HUDEP-2 (cell line): ENCODE results near the gene MRPL23.

Source experiments
- DNase-seq, 76 experiments: peaks; one replicate each; lab custom pipeline; 2025; ENCODE audit not compliant: unreplicated experiment in 76 of 76; lab: John Stamatoyannopoulos, UW

The MRPL23 gene

DNA sequence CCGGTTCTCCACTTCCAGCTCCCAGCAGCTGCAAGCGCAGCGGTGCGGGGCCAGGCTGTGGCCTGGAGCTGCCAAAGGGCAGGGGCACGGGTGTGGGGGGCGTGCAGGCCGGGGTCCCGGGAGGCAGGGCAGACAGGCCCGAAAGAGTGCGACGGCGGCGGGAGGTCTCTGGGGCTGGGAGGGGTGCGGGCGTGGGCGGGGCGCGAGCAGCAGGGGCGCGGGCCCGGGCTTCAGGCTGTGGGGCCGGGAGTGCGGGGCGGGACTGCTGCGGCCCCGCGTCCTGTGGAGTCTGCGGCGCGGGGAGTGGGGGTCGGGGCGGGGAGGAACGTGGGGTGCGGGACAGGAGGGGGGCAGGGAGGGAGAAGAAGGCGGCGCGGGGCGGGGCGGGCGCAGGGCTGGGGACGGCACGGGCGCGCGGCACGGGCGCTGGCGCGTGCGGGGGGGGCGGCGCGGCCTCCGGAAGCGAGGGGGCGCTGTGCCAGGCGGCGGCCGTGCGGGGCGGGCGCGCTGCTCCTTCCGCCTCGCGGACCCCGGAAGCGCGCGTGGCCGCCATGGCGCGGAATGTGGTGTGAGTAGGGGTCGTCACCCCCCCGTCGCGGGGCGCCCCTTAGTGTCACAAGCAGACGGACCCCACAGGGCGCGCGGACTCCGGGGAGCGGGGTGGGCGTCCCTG lies at the start of gene MRPL23:
Gene MRPL23, plus strand, starts transcription at position 521 of the 673 bp plus-strand sequence. Its CDS starts 31 bp downstream, at position 552.
- no peak for DNase-seq

DNA sequence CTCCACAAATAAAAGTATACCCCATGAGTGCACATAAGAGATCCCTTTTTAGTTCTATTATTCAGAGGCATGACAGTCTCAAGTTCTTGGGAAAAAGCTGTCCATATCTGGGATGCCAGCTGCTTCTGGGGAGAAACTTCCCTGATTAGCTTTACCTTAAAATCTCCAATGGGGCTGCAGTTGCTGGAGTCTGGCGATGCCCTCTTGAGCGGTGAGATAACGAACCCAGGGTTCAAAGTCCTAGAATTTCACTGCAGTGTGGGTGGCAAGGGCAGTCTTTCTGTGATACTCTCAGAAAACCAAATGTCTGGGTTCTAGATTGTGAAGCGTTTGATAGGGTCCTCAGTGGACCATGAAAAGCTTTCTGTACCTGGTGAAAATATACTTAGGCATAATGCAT lies 48.0 kb upstream of the MRPL23 start:
- DNase-seq = no peak

DNA sequence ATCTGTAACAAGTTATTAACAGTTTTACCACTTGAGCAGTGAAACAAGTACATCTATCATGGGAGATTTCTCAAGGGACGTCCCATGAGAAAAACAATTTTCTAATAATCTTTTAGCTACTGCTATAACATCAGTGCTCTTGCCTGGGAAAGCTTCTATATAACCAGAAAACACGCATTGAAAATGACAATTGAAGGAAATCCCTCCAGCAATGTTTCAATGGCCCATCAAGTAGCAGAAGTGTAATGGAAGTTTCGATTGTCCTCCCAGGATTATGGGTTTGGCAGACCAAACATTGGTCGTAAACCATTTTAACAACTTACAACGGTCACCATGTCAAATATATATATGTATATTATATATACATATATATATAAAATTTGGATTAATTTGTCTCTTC lies 47.4 kb upstream of the MRPL23 start:
- DNase-seq = no peak

DNA sequence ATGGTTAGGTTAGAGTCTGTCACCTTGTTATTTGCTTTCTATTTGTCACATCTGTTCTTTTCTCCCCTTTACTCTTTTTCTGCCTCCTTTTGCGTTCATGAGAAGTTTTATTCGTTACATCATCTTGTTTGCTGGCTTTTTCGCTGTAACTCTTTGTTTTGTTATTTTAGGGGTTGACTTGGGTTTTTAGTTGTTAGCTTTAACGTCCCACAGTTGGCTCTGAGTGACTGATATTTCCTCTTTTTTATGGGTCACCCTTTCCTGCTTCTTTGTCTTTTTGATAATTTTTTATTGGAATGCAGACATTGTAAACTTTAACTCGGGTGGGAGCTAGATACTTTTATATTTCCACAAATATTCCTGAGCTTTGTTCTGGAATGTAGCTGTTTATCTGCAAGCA lies 41.0 kb upstream of the MRPL23 start:
- no peak for DNase-seq

DNA sequence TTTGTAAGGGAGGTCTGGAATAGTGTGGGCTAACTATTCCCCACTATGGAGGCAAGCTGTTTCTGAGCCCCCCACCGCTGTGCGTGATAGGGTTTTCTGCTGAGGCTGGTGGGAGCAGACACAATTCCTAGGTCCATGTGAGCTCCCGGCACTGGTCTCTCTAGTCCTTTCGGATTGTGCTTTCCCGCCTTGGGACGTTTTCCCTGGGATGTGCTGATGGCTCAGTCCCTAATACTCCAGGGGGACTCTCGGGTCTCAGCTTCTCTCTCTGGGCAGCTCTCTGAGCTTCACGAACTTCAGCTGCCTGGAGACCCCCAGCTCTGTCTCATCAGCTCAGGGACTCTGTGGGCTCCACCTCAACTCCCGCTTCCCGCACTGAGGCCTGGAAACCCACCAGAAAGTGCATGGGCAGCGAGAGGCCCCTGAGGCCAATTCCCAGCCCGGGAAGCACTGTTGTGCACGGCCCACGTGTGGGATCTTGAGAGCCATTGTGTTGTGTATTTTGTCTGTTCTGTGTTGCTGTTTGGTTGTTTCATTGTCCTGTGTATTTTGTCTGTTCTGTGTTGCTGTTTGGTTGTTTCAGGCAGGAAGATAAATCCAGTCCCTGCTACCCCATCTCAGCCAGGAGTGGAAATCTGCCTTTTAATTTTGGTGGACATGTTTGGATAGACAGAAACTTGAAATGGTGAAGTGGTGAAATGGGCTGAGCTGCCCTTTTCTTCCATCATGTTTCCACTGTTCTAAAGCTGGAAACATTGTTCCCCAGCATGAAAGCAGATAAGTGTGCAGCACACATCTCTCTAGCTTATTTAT lies 40.3 kb upstream of the MRPL23 start:
- no peak for DNase-seq

DNA sequence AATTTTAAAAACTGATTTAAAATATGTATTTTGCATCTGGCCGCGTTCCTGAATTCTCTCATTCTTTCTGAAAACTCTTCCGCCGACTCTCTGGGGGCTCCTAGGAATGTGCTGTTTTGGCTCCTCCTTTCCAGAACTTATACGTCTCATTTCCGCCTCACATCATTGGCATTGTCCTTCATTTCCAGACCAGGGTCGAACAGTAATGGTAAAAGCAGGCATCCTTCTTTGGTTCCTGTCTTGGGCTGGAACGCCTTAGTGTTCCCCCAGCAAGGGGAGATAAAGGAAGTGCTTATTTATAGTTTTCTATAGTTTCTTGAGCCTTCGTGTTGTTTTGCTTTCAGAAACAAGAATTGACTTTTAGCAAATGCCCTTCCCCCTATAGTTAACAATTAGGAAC lies 38.5 kb upstream of the MRPL23 start:
- no peak for DNase-seq

DNA sequence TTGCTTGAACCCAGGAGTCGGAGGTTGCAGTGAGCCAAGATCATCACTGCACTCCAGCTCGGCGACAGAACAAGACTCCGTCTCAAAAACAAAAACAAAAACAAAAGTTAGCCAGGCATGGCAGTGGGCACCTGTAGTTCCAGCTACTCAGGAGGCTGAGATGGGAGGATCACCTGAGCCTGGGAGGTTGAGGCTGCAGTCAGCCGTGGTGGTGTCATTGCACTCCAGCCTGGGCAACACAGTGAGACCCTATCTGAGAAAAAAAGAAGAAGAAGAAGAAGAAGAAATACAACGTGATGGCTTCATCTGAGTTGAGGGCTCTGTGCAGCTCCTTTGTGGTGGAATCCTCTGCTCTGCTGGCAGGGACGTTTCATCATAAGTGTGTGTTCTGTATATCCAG lies 37.6 kb upstream of the MRPL23 start:
- no peak for DNase-seq

DNA sequence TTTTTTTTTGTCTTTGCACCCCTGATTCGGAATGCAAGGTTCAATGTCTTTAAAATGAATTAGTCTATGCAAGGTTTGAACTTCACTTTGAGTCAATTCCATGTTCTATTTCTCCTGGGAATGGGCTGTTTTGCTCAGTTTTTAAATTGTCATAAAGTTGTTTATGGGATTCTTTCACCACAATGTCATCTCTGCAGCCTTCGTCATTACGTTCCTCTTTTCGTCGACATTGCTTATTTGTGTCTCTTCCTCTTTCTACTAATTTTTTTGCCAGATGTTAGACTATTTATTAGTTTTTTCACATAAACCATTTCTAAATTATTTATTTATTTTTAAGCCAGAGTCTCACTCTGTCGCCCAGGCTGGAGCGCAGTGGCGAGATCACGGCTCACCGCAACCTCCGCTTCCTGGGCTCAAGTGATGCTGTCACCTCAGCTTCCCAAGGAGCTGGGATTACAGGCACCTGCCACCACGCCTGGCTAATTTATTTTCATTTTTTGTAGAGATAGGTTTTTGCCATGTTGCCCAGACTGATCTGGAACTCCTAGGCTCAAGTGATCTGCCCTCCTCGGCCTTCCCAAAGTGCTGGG lies 34.7 kb upstream of the MRPL23 start:
- DNase-seq = no peak

DNA sequence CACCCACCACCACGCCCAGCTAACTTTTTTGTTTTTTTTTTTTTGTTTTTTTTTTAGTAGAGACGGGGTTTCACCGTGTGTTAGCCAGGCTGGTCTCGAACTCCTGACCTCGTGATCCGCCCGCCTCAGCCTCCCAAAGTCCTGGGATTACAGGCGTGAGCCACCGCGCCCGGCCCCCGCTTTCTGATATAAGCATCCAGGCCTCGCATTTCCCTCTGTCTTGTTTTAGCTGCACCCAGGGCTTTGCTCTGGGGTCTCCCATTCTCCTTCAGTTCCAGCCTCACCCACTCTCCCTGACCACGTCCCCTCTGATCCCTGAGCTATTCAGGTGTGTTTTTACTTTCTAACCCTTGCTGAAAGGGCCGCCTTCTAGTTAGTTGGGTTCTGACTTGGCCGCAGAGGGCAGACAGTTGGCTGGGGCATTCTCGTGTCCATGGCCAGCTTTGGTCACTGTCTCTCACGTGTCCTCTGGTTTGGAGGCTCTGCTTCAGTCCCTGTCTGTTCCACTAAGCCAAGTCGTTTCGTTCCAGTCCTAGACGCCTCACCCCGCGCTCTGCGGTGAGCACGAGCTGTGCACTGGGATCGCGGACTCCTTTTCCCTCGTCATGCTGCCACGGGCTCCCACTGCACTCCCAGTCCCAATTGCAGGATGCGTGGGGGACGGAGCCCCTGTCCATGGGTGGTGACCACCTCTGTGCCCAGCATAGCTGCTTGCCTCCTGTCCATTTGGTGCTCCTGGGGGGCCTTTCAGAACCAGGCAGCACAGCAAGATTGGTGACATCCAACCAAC lies 33.7 kb upstream of the MRPL23 start:
- DNase-seq = no peak

DNA sequence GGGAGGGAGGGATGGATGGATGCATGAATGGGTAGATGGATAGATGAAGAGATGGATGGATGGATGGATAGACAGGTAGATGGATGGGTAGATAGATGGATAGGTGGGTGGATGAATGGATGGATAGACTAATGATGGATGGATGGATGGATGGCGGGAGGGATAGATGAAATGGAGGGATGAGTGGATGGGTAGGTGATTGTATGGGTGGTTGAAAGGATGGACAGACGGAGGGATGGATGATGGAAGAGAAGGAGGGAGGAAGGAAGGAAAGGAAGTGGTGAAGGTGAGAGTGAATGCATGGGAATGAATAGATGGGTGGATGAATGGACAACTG lies 31.4 kb upstream of the MRPL23 start:
- DNase-seq = no peak

DNA sequence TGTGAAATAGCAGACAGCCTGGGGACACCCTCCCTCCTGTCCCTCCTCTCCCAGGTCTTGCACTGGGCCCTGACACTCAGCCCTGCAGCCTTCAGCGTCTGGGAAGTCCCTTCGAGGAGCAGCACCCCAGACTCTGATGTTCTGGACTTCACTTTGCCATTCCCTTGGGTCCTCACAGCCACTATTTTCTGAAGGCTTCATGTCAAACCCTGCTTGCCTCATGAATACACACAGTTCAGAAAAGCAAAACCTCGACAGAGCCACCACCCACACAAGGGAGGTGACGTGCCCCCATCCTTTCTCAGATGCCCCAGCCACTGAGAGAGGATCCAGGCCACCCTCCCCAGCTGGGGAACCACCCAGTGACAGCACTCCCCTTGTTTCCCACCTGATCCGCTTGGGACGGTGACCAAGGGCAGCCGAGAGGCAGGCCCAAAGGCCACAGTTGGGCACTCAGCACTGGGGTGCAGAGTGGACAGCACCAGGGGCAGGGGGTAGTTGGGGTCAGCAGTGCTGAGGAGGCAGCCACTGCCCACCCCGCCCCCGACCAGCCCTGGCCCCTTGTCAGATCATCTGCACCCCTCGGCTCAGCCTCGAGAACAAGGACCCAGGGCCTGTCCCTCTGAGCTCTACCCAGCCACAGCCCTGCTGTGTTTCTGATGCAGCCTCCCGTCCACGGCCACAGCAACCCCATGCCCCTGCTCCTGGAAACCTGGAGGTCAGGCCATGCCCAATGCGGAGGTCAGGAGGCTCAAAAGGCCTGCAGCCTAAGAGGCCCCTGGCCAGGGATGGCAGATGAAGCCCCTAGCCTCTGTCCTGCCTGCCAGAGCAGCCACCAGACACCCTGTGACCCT lies 30.8 kb upstream of the MRPL23 start:
- DNase-seq = no peak

DNA sequence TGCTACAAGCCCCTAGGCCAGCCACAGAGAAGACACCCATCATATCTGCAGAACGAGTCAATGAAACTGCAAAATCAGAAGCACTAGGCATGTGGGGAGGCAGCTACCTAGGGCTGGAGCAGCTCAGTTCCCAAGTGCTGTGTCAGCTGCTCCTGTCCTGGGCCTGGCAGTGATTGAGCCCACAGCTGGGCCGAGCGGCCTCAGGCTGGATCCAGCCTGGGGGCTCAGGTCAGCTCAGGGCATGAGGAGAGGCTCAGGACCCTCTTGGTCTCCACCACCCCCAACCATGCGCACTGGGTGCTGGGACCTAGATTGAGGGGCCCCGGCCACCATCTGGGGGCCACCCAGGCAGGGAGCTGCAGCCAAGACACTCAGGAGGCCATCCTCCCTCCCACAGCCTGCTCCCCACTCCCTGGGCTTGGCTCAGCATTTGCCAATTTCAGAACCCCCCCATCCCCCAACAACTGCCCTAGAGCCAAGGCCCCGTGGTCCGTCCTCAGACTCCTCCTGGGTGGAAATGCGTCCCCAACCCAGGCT lies 30.1 kb upstream of the MRPL23 start:
- DNase-seq = no peak

DNA sequence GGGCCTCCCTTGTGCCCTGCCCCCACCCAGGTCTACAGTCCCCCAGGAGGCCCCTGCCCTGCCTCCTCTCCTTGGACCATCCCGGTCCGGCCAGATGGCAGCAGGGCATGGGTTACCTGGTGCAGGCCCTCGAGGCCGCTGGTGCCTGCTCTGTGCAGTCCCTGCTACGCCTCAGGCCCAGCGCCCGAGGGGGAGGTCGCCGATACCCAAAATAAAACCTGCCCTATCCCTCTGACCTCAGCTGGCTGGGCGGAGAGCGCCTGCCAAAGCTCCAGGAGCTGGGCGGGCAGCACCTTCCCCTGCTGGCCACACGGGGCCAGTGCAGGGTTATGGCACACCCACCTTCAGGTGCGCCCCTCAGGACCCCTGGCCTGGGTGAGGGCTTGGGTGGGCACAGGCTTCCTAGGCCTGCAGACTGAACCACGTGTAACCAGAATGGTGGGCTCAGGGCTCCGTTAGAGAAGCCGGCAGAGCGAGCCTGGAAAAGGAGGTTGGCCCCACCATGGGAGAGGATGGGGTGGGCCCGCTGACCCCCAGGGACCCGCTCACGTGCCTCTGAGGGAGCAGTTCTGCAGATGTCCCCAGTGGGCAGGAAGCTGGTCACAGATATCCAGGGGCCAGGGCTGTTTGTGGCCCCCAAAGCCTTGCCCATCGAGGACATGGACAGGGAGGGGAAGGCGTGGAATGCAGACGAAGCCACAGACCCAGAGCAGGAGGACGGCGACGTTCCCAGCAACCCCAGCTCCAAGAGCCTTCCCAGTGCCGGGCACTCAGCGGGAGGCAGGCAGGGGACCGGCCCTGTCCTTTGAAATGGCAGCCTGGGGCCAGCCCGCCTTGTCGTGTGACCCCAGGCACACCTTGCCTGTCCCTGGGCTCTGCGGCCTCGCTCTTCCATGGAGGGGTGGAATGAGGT lies 29.4 kb upstream of the MRPL23 start:
- DNase-seq = no peak

DNA sequence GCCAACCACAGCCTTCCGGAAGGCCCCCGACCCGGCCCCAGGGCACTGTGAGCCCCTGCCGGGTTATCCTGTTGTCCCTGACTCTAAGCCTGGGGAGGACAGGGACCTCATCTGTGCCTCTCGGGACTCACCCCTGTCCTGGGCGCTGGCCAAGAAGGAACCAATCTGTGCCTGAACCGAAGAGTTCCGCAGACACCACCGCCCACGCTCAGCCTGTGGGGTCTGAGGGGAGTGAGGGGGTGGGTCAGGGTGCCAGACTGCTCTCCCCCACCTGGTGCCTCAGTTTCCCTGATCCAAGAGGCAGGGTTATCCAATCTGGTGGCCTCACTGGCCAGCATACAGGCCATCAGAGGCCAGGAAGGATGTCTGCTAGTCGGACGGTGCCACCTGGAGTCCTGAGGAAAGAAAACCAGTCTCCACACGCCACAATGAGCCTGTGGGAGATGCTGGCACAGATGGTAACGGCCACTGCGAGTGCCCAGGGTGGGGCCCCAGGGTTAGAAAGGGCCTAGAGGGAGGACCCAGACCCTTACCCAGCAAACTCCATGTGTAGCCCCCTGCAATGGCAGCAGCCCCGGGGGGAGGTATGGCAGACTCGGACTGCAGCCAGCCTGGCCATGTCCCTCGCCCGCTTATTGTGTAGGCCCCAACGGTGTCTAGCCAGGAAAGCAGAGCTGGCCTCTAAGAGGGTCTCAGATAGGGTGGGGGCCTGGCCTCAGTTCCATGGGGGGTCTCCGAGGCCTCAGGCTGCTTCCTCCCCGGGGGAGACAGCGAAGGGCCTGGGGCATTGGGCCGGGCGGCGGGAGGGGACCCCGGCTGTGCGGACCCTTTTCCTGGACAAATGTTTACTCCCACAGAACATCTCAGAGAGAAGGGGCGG lies 28.5 kb upstream of the MRPL23 start:
- DNase-seq = no peak

DNA sequence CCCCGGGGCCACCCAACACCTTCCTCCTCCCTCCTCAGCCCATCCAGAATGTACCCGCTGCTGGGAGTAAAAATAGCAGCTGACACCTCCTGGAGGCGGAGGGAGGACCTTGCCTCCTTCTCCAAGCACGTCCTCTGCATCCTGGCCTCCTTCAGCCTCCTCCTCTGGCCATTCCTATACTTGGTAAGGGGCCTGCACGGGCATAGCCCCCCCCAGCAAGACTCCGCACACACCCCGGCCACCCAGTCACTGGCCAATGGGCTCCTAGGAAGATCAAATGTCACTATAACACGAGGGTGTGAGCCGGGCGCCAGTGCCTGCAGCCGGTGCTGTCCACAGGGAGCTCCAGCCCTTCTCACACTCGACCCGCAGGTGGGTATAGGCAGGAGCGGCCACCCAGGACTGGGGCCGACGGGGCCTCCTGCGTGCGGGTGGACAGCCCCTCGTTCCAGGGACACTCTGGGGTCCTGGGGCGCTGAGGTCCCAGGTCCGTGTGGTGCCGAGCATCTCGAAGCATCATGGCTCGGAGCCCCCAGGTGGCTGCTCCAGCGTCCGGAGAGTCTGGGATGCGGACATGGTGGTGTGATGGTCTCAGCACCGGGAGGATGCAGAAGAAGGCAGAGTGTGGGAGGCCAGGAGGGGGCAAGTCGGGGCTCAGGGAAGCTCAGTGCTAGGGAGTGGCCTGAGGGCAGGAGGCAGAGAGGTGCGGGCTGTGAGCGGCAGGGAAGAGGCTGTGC lies 27.6 kb upstream of the MRPL23 start, which contains the start of gene TNNT3:
Gene TNNT3, plus strand, starts transcription at position 313 of the 737 bp plus-strand sequence. CDS start 3,172 bp downstream, outside the sequence.
- no peak for DNase-seq

DNA sequence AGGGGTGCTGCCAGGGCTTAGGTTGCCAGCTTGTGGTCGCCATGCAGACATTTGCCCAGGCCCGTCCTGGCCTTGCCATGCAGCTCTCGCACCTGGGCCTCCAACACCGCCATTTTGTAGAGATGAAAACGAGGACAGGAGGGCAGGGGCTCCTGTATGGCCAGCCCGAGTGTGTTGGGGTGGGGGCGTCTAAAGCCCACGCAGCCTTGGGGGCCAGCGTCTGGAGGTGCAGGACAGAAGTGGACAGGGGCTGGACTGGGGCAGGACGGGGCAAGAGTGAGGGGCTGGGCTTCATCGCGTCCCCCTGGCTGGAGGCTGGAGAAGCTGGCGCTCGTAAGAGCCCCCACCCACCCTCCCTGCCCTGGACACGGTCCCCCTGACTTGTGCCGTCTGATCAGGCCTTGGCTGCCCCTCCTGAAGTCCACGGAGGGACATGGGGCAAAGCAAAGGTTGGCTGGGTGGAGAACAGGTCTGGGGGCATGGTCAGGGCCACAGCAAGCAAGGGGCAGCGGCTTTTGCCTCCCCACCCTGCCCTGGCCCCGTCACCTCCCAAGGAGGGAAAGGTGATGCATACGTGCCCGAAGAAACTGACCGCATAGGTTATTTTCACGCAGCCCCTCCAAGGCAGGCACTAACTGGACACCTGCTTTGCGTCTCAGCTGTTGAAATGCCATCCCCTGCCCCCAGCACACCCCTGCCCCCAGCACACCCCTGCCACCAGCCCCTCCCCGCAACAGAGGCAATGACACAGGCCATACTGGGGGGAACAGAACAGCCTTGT lies 26.8 kb upstream of the MRPL23 start:
- DNase-seq = no peak
